ENCODE results near the gene SRC.

The SRC gene

DNA sequence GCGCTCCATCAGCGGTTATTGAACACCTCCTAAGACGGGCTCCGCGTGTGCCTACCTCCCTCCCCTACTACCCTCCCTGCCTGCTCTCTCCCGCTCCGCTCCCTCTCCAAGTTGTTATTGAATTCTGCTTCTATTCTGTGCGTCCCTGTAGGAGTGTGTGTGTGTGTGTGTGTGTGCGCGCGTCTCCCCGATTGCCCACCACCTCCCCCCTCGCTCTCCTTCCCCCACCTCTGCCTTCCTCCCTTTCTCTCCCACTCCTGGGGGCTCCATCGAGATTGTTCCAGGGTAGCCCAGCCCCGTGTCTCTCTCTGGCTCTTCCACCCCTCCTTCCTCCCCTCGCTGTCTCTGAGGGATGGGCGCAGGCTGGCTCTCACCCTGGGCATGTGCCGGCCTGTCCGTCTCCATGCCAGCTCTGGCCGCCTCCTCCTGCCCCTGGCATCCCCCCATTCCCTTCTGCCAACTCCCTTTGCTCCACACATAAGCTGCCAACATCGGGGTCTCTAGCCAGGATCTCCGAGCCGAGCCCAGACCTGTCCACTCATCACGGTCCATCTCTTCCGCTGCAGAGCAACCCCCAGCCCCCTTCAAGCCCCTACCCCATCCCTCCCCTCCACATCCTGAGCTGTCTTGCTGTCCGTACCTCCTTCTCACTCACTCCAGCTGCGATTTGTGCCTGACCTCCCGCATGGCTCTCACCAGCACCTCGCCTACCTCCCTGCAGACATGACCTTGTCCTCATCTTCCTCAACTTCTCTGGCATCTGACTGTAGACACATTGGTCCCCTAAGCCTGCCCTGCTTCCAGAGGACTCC is 68.5 kb downstream of the SRC start:
- no peak for DNase-seq (ENCODE audit: low spot score)

- no peak for DNase-seq (ENCODE audit: low spot score)
Measured at GRCh38 chr20:37415118-37416085, 69.5 kb downstream of the SRC start.

DNA sequence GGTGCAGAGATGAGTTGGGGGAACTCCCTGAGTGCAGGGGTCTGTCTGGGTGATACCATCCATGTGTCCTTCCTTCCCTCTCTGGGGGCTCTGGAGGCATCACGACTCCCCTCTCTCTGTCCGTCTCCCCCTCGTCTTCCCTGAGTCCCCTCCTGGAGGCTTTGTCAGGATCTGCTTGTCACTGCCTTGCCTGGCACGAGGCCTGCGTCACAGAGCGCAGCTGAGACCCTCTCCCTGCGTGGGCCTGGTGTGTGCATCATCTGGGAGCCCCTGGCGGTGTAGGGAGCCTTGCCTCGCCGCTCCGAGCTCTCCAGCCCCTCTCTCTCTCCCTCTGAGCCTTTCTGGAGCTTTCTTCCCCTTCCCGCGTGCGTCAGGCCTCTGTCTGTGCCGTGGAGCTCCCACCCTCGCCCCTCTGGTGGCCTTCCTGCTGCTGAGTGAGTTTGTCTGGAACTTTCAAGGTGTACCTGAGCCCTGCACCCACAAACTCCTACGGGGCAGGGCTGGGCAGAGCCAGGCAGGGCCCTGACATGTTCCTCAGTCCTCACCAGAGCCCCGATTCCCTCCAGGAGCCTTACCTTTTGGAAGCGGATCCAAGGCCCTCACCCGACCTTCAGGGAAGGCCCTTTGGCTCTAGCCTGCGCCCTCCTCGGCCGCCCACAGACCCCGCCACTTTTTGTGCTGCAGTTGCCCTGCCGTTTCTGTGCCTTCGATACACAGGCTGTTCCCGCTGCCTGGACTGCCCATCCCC is 70.3 kb downstream of the SRC start:
- DNase-seq (ENCODE audit: low spot score): no peak

DNA sequence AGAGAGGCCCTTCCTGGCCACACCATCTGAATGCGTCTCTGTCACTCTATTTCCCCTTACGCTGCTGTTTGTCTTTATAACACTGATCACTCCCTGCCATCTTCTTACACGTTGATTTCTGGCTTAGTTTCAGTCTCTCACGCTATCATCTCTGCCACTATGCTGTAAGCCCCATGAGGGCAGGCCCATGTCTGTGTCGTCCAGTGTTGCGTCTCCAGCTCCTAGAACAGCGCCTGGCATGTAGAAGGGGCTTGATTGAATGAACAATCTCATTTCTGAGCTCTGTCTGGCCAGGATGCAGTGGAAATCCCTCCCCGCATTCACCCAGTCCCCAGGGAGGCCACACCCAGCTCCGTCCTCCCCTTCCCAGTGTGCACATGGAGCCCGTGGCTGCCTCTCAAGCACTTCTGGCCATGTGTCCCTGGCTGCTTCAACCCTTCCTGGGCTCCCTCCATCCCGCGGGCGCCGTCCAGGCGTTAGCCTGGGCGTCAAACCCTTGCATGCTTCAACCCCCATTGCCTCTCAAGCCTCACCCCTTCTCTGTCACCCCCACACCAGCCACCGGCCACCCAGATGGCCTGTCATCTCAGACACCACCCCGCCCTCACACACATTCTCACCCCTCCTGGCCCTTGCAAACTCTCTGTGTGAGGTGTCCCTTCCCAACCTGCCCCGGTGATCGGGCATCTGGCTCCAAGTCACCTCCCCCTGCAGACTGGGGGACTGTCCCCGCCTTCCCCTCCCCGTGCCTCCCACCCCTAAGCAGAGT is 71.1 kb downstream of the SRC start:
- DNase-seq (ENCODE audit: low spot score): no peak

DNA sequence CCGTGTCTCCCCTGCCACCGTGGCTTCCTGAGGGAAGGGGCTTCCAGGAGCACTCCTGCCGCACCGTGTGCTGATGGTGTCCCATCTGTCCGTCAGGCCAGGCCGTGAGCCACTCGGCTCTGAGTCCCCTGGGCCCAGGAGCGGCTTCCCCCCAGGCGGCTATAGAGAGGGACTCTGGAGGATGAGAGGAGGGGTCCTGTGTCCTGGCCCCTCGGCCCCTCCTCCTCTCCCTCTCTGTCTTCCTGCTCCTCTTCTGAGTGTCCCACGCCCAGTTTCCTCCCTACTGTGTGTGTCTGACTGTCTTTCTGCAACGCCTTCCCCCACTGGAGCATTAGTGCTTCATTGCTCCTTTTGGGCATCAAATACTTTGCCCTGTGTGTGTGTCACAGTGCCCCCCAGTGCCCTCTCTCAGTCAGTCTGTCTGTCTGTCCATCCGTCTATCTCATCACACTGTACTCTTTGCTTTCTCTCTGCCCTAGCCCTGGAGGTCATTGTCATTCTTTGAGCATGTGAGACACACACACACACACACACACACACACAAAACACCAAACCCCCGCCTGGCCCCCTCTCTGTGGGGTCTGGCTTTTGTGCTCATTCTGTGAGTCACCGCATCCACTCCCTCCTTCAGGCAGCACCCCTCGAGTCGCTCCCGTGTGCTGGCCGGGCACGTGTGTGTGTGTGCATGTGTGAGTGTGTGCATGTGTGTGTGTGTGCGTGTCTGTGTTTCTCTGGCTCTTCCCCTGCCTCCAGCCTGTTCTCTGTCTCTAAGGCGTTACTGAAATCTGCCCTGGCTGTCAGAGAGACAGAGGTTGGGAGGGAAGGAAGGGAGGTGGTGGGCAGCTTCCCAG is 71.9 kb downstream of the SRC start:
- peak; percentile 25 for DNase-seq (ENCODE audit: low spot score)

DNA sequence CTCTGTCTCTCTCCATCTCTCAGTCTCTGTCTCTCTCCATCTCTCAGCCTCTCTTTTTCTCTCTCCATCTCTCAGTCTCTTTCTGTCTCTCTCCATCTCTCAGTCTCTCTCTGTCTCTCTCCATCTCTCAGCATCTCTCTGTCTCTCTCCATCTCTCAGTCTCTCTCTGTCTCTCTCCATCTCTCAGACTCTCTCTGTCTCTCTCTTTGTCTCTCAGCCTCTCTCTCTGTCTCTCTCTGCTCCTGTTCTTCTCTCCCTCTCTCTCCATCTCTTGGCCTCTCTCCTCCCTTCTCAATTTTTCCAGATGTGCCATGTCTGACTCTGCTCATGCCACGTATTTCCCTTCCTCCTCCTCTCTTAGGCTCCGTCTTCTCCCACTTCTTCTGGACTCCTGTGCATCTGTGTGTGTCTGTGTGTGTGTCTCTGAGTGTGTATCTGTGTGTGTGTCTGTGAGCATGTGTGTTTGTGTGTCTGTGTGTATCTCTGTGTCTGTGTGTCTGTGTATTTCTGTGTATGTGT is 72.7 kb downstream of the SRC start:
- DNase-seq (ENCODE audit: low spot score): no peak

DNA sequence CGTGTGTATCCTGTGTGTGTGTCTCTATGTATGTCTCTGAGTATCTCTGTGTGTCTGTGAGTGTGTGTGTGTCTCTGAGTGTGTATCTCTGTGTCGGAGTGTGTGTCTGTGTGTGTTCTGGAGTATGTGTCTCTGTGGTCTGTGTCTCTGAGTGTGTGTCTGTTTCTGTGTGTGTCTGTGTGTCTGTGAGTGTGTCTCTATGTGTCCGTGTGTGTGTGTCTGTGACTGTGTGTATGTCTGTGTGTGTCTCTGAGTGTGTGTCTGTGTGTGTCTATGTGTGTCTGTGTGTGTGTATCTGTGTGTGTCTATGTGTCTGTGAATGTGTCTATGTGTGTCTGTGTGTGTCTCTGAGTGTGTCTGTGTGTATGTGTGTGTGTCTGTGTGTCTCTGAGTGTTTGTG is 73.4 kb downstream of the SRC start:
- DNase-seq (ENCODE audit: low spot score): no peak

- no peak for DNase-seq (ENCODE audit: low spot score)
Measured at GRCh38 chr20:37419774-37420542, 74.0 kb downstream of the SRC start.

DNA sequence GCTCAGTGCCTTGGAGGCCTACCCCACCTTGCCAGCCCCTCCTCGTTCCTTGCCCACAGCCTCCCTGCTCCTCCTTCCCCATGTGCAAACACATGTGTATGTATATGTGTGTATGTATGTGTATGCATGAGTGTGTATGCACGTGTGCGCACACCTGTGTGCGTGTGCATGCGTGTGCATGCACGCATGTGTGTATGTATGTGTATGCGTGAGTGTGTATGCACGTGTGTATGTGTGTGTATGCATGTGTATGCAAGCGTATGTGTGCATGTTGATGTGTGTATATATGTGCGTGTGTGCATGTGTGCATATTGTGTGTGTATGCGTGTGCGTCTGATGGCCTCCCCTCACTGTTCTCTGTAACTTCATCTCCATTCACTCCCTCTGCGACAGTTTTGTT is 74.7 kb downstream of the SRC start:
- DNase-seq (ENCODE audit: low spot score): no peak

DNA sequence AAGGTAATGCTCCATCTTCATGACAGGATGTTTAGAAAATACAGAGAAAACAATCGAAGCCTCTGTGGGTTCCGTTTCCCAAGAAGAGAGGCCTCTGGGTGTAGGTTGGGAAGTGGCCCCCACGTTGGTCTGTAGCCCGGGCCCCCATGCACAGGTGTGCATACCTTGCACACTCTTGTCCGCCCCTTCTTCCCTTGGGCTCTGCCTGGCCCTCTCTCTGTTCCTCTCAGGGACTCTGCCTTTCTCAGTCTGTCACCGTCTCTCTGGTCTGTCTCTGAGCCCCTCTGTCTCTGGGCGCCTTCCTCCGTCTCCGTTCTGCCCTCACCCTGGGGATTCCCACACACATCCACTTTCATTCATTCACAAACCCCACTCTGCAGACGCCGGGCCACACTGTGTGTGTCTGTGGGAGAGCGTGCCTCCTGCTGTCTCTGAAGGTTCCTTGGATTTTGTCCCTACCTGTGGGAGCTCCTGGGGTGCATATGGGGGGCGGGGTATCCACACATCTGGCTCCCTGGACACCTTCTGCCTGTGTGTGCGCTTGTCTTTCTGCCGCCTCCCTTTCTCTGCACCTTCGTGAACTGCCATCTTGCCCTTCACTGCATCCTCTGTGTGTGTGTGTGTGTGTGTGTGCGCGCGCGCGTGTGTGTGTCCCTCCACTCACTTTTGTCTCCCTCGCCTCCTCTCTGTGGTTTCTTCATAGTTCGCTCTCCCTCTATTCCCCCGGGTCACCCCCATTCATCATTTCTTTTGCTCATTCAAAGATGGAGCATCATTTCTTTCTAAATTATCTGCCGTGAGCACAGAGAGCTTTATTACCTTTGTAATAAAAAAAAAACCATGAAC is 75.3 kb downstream of the SRC start:
- no peak for DNase-seq (ENCODE audit: low spot score)

GRCh38 chr20:37421988-37422387 is 76.0 kb downstream of the SRC start:
- no peak for DNase-seq (ENCODE audit: low spot score)

DNA sequence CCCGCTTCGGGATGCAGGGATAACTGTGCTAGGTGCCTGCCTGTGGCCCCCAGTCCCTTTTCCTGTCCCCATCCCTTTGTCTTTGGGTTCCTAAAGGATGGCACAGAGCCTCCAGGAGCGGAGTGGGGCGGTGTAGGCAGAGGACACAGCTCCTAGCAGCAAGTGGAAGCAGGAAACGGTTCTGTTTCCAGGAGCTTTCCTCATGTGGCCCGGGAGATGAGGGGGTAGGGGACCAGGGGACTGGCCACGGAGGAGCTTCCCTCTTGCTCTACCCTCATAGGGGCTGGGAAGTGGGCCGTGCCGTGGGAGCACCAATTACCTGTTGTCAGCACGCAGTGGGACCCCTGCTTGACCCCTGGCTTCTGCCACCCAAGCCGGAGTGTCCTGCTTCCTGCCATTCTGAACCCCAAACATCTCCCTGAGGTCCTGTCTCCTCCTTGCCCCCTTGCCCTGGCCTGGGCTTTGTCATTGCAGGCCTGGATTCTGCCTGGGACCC is 76.9 kb downstream of the SRC start:
- no peak for DNase-seq (ENCODE audit: low spot score)

GRCh38 chr20:37423545-37423944 is 77.6 kb downstream of the SRC start:
- DNase-seq (ENCODE audit: low spot score): no peak

- DNase-seq (ENCODE audit: low spot score): no peak
Measured at GRCh38 chr20:37424062-37424851, 78.3 kb downstream of the SRC start.

DNA sequence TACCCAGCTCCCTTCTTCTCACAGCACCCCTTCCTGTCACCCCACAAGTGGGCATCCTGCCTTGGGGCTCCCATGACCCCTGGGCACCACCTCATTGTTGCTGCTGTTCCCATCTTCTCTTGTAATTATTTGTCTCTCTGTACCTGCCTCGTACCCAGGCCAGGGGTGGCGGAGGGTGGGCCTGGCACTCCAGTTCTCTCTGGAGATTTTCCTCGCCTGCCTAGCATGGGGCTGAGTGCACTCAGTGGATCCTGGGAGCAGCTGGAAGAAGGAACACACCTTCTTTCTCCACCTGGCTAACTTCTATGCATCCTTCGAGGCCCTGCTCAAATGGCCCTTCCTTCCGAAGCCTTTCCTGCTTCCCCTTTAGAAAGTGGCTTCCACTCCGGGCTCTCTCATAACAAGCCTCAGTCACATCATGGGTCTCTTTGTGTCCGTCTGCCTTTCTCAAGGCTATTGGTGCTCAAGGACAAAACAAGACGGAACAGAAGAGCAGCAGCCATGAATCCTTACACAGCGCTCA is 79.2 kb downstream of the SRC start:
- no peak for DNase-seq (ENCODE audit: low spot score)

DNA sequence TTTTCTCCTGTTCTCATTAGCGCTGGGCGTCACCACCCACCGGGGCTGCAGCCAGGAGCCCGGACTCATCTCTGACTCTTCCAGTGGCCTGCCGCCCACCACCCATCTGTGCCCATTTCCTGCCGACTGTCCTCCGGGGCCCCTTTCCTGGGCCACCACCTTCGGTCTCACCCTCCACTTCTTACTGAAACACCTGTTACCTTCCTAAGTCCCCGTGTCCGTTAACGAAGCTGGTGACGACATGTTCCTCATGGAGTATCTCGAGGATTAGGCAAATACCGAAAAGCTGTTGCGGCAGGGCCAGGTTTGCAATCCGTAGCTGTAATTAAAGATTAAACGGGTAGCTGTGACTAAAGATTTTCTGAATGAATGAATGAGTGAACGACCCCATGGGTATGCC is 80.2 kb downstream of the SRC start:
- DNase-seq (ENCODE audit: low spot score): no peak

DNA sequence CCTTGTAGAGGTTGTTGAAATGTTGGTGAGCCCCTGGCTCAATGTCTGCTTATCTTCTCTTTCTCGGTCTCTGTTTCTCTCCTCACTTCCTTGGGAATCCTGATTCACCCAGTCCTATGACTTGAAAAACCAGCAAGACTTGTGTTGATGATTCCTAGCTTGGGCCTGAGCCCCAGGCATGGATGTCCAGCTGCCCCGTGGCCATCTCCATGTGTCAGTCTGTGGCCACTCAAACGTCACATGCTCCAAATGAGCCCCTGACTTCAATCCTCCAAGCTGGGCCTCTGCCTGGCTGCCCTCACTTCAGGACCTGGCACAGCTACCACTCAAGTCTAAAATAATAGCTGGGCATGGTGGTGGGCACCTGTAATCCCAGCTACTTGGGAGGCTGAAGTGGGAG is 81.0 kb downstream of the SRC start:
- DNase-seq (ENCODE audit: low spot score): no peak
